ENCODE data around the gene SLC22A17.

GRCh38 chr14:23354990-23355389 lies 2.3 kb upstream of the SLC22A17 start:
- no peak for TF ChIP-seq CTCF (IDR thresholded peaks at IDR 0.05)
- no peak for TF ChIP-seq POLR2A (IDR thresholded peaks at IDR 0.05)
- TF ChIP-seq EP300 (IDR thresholded peaks at IDR 0.05) = no peak

All from tibial nerve (tissue), 4 donors.